Occipital lobe (tissue), 2 donors: ENCODE measurements around the gene ODAPH. TPM values are rescaled to one million over a fixed set of nuclear protein-coding genes. Genes with fewer than 3 reads are reported as not detected.
"Not testable (repeated sequence)": the region's sequence is repeated elsewhere in the genome, so short reads cannot be mapped to it uniquely, and the experiment has no call there.

Experiments used
- DNase-seq: peaks from one replicate; lab custom pipeline; 2025; lab: John Stamatoyannopoulos, UW
- total RNA-seq: library from RNA; depleted of rRNA; stranded (reverse); fragments of >200 nt; gene quantifications from one replicate; pipeline ENCODE4 v1.2.3, GENCODE V29; 2014

The ODAPH gene
- total RNA-seq, result not detected

GRCh38 chr4:75555294-75556164, at the start of gene ODAPH:
TSS of gene ODAPH (plus strand) at chr4:75556066. CDS start at chr4:75556083, 17 bp downstream.
- DNase-seq, result no peak

GRCh38 chr4:75509592-75509991, 46.3 kb upstream of the ODAPH start:
- not testable (repeated sequence) for DNase-seq

GRCh38 chr4:75511841-75512240, 44.0 kb upstream of the ODAPH start:
- no peak for DNase-seq

GRCh38 chr4:75512386-75513211, 43.3 kb upstream of the ODAPH start:
- DNase-seq, result no peak

GRCh38 chr4:75513526-75514130, 42.2 kb upstream of the ODAPH start:
- no peak for DNase-seq

- DNase-seq, result peak; percentile 94
These were observed 41.5 kb upstream of the ODAPH start, which contains the start of the genes RCHY1 and THAP6 for GRCh38 chr4:75514131-75514948. TSS of gene RCHY1 (minus strand) at chr4:75514403. CDS start at chr4:75514286, 117 bp downstream. TSS of gene THAP6 (plus strand) at chr4:75514473. CDS start at chr4:75515453, 980 bp downstream.

- DNase-seq, result no peak
These were observed 40.8 kb upstream of the ODAPH start for GRCh38 chr4:75514949-75515612.

GRCh38 chr4:75516144-75516543, 39.7 kb upstream of the ODAPH start:
- no peak for DNase-seq

- not testable (repeated sequence) for DNase-seq
These were observed 36.4 kb upstream of the ODAPH start for GRCh38 chr4:75519452-75519851.

- DNase-seq, result no peak
These were observed 30.8 kb upstream of the ODAPH start for GRCh38 chr4:75525086-75525485.

GRCh38 chr4:75525910-75526309, 30.0 kb upstream of the ODAPH start:
- no peak for DNase-seq

- no peak for DNase-seq
These were observed 28.4 kb upstream of the ODAPH start for GRCh38 chr4:75527482-75527881.

GRCh38 chr4:75530556-75531322, 25.1 kb upstream of the ODAPH start:
- DNase-seq, result no peak

GRCh38 chr4:75531536-75532143, 24.2 kb upstream of the ODAPH start:
- DNase-seq, result not testable (repeated sequence)

- DNase-seq, result not testable (repeated sequence)
These were observed 22.5 kb upstream of the ODAPH start for GRCh38 chr4:75533339-75533887.

GRCh38 chr4:75533926-75534325, 21.9 kb upstream of the ODAPH start:
- DNase-seq, result not testable (repeated sequence)

- DNase-seq, result not testable (repeated sequence)
These were observed 18.6 kb upstream of the ODAPH start for GRCh38 chr4:75537308-75537707.

GRCh38 chr4:75542824-75543223, 13.0 kb upstream of the ODAPH start:
- DNase-seq, result no peak

- not testable (repeated sequence) for DNase-seq
These were observed 11.6 kb upstream of the ODAPH start for GRCh38 chr4:75544220-75544619.
